GM12865 (cell line): ENCODE measurements around the gene ZNF662.

ENCODE experiments used
- DNase-seq: peaks from one replicate; pipeline ENCODE4 v3.0.0; 2010; ENCODE audit warnings: low read depth
- H3K4me3 ChIP-seq: 2 replicates; pipeline ENCODE4 v1.5.1; 2011; ENCODE audit warnings: mild to moderate bottlenecking, low read depth, low read length, control low read depth
- CTCF ChIP-seq: IDR thresholded peaks from 2 replicates; pipeline ENCODE4 v1.5.1; 2011; ENCODE audit warnings: low read length, control low read depth, low read depth, inconsistent platforms; ENCODE audit not compliant: insufficient read depth; ENCODE audit errors: missing control alignments

Gene ZNF662

GRCh38 chr3:42886294-42886822 is 19.6 kb upstream of the ZNF662 start:
- TF ChIP-seq CTCF: no peak
- DNase-seq: no peak
- no peak overlapping the region for H3K4me3 ChIP-seq

GRCh38 chr3:42887084-42887483 is 18.9 kb upstream of the ZNF662 start:
- no peak for DNase-seq
- TF ChIP-seq CTCF: no peak
- H3K4me3 ChIP-seq: no peak overlapping the region

- no peak overlapping the region for H3K4me3 ChIP-seq
- DNase-seq: no peak
- TF ChIP-seq CTCF: no peak
These were observed 14.9 kb upstream of the ZNF662 start for GRCh38 chr3:42891042-42891441.

- DNase-seq: no peak
- no peak overlapping the region for H3K4me3 ChIP-seq
- no peak for TF ChIP-seq CTCF
These were observed 13.8 kb upstream of the ZNF662 start for GRCh38 chr3:42892169-42892568.

GRCh38 chr3:42892807-42893206 is 13.1 kb upstream of the ZNF662 start:
- DNase-seq: no peak
- no peak for TF ChIP-seq CTCF
- H3K4me3 ChIP-seq: no peak overlapping the region

GRCh38 chr3:42894698-42895579 is 11.0 kb upstream of the ZNF662 start:
- no peak for DNase-seq
- no peak overlapping the region for H3K4me3 ChIP-seq
- TF ChIP-seq CTCF: no peak

GRCh38 chr3:42895580-42895868 is 10.4 kb upstream of the ZNF662 start:
- TF ChIP-seq CTCF: no peak
- no peak for DNase-seq
- no peak overlapping the region for H3K4me3 ChIP-seq
